ENCODE measurements around the gene CCT8L2. TPM values are rescaled to one million over a fixed set of nuclear protein-coding genes. Genes with fewer than 3 reads are reported as not detected.

Gene CCT8L2
- total RNA-seq, 1 experiment from 2014 or later = not detected

GRCh38 chr22:16562711-16563554 is 29.7 kb downstream of the CCT8L2 start:
- RAD21 ChIA-PET (ENCODE audit: low non-redundant PET in 1 of 2, low total read pairs in 2 of 2, uncharacterized antibody in 2 of 2, unreplicated experiment in 2 of 2) = no interaction called here
- POLR2A ChIA-PET = no interaction called here
- no peaks in the 10 kb centered on the region for H4K20me1 ChIP-seq (ENCODE audit: insufficient read depth)
- TF ChIP-seq RAD21 (IDR thresholded peaks at IDR 0.05; ENCODE audit: low read depth) (no peak), POLR2A (IDR thresholded peaks at IDR 0.05; ENCODE audit: borderline replicate concordance, extremely low read depth, insufficient read depth, insufficient read length) (no peak), ELF1 (IDR thresholded peaks at IDR 0.05; ENCODE audit: borderline replicate concordance, low read depth) (no peak), MAX (IDR thresholded peaks at IDR 0.05) (no peak), EZH2phosphoT487 (IDR thresholded peaks at IDR 0.05; ENCODE audit: borderline replicate concordance) (no peak), POLR2AphosphoS5 (IDR thresholded peaks at IDR 0.05; ENCODE audit: low read depth, low read length) (no peak), SP1 (IDR thresholded peaks at IDR 0.05; ENCODE audit: low read depth) (no peak), EGR1 (IDR thresholded peaks at IDR 0.05; ENCODE audit: low read depth) (no peak), FOSL1 (IDR thresholded peaks at IDR 0.05; ENCODE audit: low read depth) (no peak), YY1 (IDR thresholded peaks at IDR 0.05; ENCODE audit: extremely low read depth, insufficient replicate concordance, low read depth, low read length) (no peak), ZNF274 (IDR thresholded peaks at IDR 0.05; ENCODE audit: low read depth, low read length) (no peak), SIN3A (IDR thresholded peaks at IDR 0.05; ENCODE audit: low read depth) (no peak), EZH2 (IDR thresholded peaks at IDR 0.05) (no peak), TCF7L2 (IDR thresholded peaks at IDR 0.05; ENCODE audit: borderline replicate concordance, extremely low read depth, insufficient read depth, insufficient read length) (no peak), CBX3 (IDR thresholded peaks at IDR 0.05; ENCODE audit: low read depth) (no peak), JUND (IDR thresholded peaks at IDR 0.05) (no peak)
- TF ChIP-seq, protein P1, sequence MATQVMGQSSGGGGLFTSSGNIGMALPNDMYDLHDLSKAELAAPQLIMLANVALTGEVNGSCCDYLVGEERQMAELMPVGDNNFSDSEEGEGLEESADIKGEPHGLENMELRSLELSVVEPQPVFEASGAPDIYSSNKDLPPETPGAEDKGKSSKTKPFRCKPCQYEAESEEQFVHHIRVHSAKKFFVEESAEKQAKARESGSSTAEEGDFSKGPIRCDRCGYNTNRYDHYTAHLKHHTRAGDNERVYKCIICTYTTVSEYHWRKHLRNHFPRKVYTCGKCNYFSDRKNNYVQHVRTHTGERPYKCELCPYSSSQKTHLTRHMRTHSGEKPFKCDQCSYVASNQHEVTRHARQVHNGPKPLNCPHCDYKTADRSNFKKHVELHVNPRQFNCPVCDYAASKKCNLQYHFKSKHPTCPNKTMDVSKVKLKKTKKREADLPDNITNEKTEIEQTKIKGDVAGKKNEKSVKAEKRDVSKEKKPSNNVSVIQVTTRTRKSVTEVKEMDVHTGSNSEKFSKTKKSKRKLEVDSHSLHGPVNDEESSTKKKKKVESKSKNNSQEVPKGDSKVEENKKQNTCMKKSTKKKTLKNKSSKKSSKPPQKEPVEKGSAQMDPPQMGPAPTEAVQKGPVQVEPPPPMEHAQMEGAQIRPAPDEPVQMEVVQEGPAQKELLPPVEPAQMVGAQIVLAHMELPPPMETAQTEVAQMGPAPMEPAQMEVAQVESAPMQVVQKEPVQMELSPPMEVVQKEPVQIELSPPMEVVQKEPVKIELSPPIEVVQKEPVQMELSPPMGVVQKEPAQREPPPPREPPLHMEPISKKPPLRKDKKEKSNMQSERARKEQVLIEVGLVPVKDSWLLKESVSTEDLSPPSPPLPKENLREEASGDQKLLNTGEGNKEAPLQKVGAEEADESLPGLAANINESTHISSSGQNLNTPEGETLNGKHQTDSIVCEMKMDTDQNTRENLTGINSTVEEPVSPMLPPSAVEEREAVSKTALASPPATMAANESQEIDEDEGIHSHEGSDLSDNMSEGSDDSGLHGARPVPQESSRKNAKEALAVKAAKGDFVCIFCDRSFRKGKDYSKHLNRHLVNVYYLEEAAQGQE (IDR thresholded peaks at IDR 0.05; ENCODE audit: low read depth) = no peak
- TF ChIP-seq, protein P2, sequence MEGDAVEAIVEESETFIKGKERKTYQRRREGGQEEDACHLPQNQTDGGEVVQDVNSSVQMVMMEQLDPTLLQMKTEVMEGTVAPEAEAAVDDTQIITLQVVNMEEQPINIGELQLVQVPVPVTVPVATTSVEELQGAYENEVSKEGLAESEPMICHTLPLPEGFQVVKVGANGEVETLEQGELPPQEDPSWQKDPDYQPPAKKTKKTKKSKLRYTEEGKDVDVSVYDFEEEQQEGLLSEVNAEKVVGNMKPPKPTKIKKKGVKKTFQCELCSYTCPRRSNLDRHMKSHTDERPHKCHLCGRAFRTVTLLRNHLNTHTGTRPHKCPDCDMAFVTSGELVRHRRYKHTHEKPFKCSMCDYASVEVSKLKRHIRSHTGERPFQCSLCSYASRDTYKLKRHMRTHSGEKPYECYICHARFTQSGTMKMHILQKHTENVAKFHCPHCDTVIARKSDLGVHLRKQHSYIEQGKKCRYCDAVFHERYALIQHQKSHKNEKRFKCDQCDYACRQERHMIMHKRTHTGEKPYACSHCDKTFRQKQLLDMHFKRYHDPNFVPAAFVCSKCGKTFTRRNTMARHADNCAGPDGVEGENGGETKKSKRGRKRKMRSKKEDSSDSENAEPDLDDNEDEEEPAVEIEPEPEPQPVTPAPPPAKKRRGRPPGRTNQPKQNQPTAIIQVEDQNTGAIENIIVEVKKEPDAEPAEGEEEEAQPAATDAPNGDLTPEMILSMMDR (IDR thresholded peaks at IDR 0.05 in 2 of 3, conservative IDR thresholded peaks at IDR 0.05 in 1 of 3; ENCODE audit: borderline replicate concordance in 1 of 3, insufficient read depth in 1 of 3, low read depth in 2 of 3, low read length in 2 of 3) = no peak
- TF ChIP-seq, protein P3, sequence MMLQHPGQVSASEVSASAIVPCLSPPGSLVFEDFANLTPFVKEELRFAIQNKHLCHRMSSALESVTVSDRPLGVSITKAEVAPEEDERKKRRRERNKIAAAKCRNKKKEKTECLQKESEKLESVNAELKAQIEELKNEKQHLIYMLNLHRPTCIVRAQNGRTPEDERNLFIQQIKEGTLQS (IDR thresholded peaks at IDR 0.05) = no peak
- no peak overlapping the region for H3K4me3 ChIP-seq (replicated peaks in 1 of 2; ENCODE audit: low read depth in 1 of 2, low read length in 2 of 2)
- no peak for DNase-seq (ENCODE audit: low read depth, low spot score)
- H3K9me3 ChIP-seq (ENCODE audit: control insufficient read depth in 1 of 2, insufficient read depth in 1 of 2, low read depth in 1 of 2, low read length in 2 of 2) = no peaks in the 10 kb centered on the region
- ATAC-seq = no peak
- no peak overlapping the region for H3K9ac ChIP-seq (ENCODE audit: low read length)
- no peaks in the 10 kb centered on the region for H3K4me1 ChIP-seq (ENCODE audit: control insufficient read depth in 1 of 2, insufficient read depth in 2 of 2, low read length in 2 of 2)
- H2AFZ ChIP-seq (ENCODE audit: low read depth, low read length, poor library complexity, severe bottlenecking) = no peak overlapping the region
- intact Hi-C loops (cut with micrococcal nuclease) = no loop called here
- no TSS peak for BruUV-seq (replicated peaks)
- H3K27ac ChIP-seq (ENCODE audit: low read depth, low read length) = no peak overlapping the region
- no peaks in the 10 kb centered on the region for H3K36me3 ChIP-seq (ENCODE audit: control insufficient read depth in 1 of 2, insufficient read depth in 2 of 2, low read length in 2 of 2)
- no peak overlapping the region for H3K4me2 ChIP-seq (ENCODE audit: low read length)
- CTCF ChIA-PET = no interaction called here
- no peaks in the 10 kb centered on the region for H3K79me2 ChIP-seq (ENCODE audit: insufficient read depth, low read length)
- no peaks in the 10 kb centered on the region for H3K9me2 ChIP-seq (ENCODE audit: insufficient read depth)
- H3K27me3 ChIP-seq (ENCODE audit: insufficient read depth, low read length) = no peaks in the 10 kb centered on the region

All from HCT116 (cell line).